MM.1S (cell line): ENCODE measurements around the gene CD99L2.

Experiments used
- DNase-seq: peaks from one replicate; pipeline ENCODE4 v3.0.0-alpha.2; 2015
- H2AFZ ChIP-seq: fragments of 300-600 bp; sonication (generic); 2 replicates; pipeline ENCODE4 v1.6.0; 2016; ENCODE audit warnings: antibody characterized with exemption, low read length
- H3F3A ChIP-seq: fragments of 300-600 bp; sonication (generic); 2 replicates; pipeline ENCODE4 v1.6.1; 2016; ENCODE audit warnings: mild to moderate bottlenecking, antibody characterized with exemption, low read length, moderate library complexity, mixed read lengths; ENCODE audit not compliant: insufficient read depth
- H3K27ac ChIP-seq: fragments of 300-600 bp; sonication (generic); 2 replicates; pipeline ENCODE4 v1.5.1; 2016; ENCODE audit warnings: mild to moderate bottlenecking, low read length
- H3K27me3 ChIP-seq: fragments of 300-600 bp; sonication (generic); replicated peaks from 2 replicates; pipeline ENCODE4 v1.6.0; 2016; ENCODE audit warnings: low read length; ENCODE audit not compliant: insufficient read depth
- H3K36me3 ChIP-seq: fragments of 300-600 bp; sonication (generic); replicated peaks from 2 replicates; pipeline ENCODE4 v1.6.1; 2016; ENCODE audit warnings: mild to moderate bottlenecking, low read length, mixed read lengths; ENCODE audit not compliant: insufficient read depth
- H3K4me1 ChIP-seq: fragments of 300-600 bp; sonication (generic); 2 replicates; pipeline ENCODE4 v1.6.1; 2016; ENCODE audit warnings: low read length, mixed read lengths
- H3K4me2 ChIP-seq: fragments of 300-600 bp; sonication (generic); 2 replicates; pipeline ENCODE4 v1.6.0; 2016; ENCODE audit warnings: low read depth, low read length
- H3K4me3 ChIP-seq: fragments of 300-600 bp; sonication (generic); 2 replicates; pipeline ENCODE4 v1.5.1; 2016; ENCODE audit warnings: low read length, mixed read lengths
- H3K79me2 ChIP-seq: fragments of 300-600 bp; sonication (generic); 2 replicates; pipeline ENCODE4 v1.6.1; 2016; ENCODE audit warnings: mixed run types, low read length, mixed read lengths
- H3K9ac ChIP-seq: fragments of 300-600 bp; sonication (generic); 2 replicates; pipeline ENCODE4 v1.6.1; 2016; ENCODE audit warnings: low read length, mixed read lengths
- H3K9me2 ChIP-seq: fragments of 300-600 bp; sonication (generic); replicated peaks from 2 replicates; pipeline ENCODE4 v1.6.1; 2016; ENCODE audit warnings: mild to moderate bottlenecking, low read length, mixed read lengths; ENCODE audit not compliant: insufficient read depth
- H3K9me3 ChIP-seq: fragments of 300-600 bp; sonication (generic); replicated peaks from 2 replicates; pipeline ENCODE4 v1.6.1; 2016; ENCODE audit warnings: mild to moderate bottlenecking, low read length, mixed read lengths; ENCODE audit not compliant: insufficient read depth
- H4K20me1 ChIP-seq: fragments of 300-600 bp; sonication (generic); 2 replicates; pipeline ENCODE4 v1.6.1; 2016; ENCODE audit warnings: mild to moderate bottlenecking, low read length, moderate library complexity, mixed read lengths; ENCODE audit not compliant: insufficient read depth
- EZH2 ChIP-seq: fragments of 300-600 bp; sonication (generic); optimal IDR thresholded peaks from 2 replicates; pipeline ENCODE3; 2017; ENCODE audit warnings: low read depth, mild to moderate bottlenecking, antibody characterized with exemption, low read length, mixed read lengths
- EZH2phosphoT487 ChIP-seq: fragments of 300-600 bp; sonication (generic); IDR thresholded peaks from 2 replicates; pipeline ENCODE4 v1.6.1; 2018; ENCODE audit warnings: antibody characterized with exemption, low read length
- TF ChIP-seq, protein P1 (sequence below): fragments of 300-600 bp; sonication (generic); IDR thresholded peaks from 2 replicates; pipeline ENCODE4 v1.5.1; 2016; ENCODE audit warnings: antibody characterized with exemption, low read length, mixed read lengths

CD99L2 gene

DNA sequence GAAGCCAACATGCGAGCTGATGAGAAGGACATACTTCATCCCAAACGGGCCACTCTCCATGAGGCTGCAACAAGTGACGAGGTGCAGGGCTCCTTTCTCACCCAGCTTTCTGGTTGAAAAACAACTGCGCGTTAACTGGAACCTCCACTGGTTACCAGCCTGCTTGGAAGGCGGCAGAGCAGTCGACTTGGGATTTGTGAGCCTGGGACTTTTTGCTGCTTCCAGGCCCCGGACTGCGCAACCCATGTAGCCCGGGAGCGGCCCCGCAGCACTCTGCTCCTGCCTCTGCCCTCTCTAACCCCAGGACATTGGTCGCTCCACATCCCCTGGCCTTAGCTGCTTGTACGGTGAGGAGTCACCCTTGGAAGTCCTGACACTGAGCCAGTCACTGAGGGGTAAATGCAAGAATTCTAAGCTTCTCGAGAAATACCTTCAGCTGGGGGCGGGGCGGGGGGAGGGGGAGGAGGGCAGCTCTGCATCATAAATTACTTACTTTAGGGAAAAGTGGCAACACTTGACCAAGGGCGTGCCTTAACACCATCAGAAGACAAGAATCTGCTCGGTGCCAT is 132.6 kb downstream of the CD99L2 start:
- no peaks in the 10 kb centered on the region for H3K9me2 ChIP-seq
- H3K4me3 ChIP-seq = no peak overlapping the region
- no peaks in the 10 kb centered on the region for H3K4me1 ChIP-seq
- H3K36me3 ChIP-seq = no peaks in the 10 kb centered on the region
- no peak overlapping the region for H3K9ac ChIP-seq
- no peaks in the 10 kb centered on the region for H4K20me1 ChIP-seq
- no peak for DNase-seq
- TF ChIP-seq, protein P1, sequence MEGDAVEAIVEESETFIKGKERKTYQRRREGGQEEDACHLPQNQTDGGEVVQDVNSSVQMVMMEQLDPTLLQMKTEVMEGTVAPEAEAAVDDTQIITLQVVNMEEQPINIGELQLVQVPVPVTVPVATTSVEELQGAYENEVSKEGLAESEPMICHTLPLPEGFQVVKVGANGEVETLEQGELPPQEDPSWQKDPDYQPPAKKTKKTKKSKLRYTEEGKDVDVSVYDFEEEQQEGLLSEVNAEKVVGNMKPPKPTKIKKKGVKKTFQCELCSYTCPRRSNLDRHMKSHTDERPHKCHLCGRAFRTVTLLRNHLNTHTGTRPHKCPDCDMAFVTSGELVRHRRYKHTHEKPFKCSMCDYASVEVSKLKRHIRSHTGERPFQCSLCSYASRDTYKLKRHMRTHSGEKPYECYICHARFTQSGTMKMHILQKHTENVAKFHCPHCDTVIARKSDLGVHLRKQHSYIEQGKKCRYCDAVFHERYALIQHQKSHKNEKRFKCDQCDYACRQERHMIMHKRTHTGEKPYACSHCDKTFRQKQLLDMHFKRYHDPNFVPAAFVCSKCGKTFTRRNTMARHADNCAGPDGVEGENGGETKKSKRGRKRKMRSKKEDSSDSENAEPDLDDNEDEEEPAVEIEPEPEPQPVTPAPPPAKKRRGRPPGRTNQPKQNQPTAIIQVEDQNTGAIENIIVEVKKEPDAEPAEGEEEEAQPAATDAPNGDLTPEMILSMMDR = no peak
- TF ChIP-seq EZH2 = no peak
- TF ChIP-seq EZH2phosphoT487 = no peak
- H3K27ac ChIP-seq = no peak overlapping the region
- H3K79me2 ChIP-seq = no peaks in the 10 kb centered on the region
- H3F3A ChIP-seq = no peaks in the 10 kb centered on the region
- no peaks in the 10 kb centered on the region for H3K9me3 ChIP-seq
- no peak overlapping the region for H2AFZ ChIP-seq
- H3K27me3 ChIP-seq = no peaks in the 10 kb centered on the region
- no peak overlapping the region for H3K4me2 ChIP-seq

DNA sequence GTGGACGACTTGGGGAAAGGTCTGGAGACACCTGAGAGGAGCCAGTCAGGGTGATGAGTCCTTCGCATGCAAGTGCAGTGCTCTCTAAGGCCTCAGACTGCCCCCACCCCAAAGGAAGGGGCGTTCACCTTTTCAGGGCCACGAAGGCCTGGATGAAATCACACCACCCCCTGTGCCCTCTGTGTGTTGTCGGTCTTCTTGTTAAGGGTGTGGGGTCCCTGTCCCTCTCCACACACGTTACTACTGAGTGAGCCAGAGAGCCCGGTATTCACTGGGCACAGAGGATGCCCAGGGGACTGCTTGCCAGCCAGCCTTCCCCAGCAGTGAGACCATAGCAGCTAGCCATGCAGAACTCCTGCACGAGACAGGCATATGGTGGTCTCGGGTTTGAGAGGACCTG is 133.2 kb downstream of the CD99L2 start:
- no peak for DNase-seq
- no peak for TF ChIP-seq EZH2
- TF ChIP-seq EZH2phosphoT487 = no peak
- TF ChIP-seq, protein P1 = no peak
- Histone ChIP-seq H3K27ac (no peak overlapping the region), H3K4me2 (no peak overlapping the region), H2AFZ (no peak overlapping the region), H3K27me3 (no peaks in the 10 kb centered on the region), H3K4me3 (no peak overlapping the region), H3K36me3 (no peaks in the 10 kb centered on the region), H3F3A (no peaks in the 10 kb centered on the region), H3K9me2 (no peaks in the 10 kb centered on the region), H4K20me1 (no peaks in the 10 kb centered on the region), H3K79me2 (no peaks in the 10 kb centered on the region), H3K9ac (no peak overlapping the region), H3K4me1 (no peaks in the 10 kb centered on the region), H3K9me3 (no peaks in the 10 kb centered on the region)

DNA sequence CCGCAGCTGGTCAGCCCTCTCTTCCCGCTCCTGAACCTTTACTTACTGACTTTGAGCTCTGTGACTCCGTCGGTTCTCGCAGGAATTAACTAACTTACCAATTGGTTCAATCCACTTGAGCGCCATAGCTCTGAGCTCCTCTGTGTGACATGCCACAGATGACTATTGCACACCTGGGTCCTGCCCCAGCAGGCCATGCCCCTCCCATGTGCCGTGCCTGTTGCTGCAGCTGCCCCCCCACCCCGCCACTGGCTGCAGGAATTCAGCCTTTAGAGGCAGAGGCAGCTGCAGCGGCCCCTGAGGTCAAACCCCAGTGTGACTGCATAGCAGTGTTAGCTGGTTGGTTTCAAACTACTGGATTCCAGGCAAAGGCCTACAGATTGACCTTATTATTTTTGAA is 134.7 kb downstream of the CD99L2 start:
- TF ChIP-seq EZH2phosphoT487 (no peak), EZH2 (no peak)
- TF ChIP-seq, protein P1 = no peak
- Histone ChIP-seq H3K9me2 (no peaks in the 10 kb centered on the region), H3F3A (no peaks in the 10 kb centered on the region), H3K4me3 (no peak overlapping the region), H2AFZ (no peak overlapping the region), H3K79me2 (no peaks in the 10 kb centered on the region), H3K4me1 (no peaks in the 10 kb centered on the region), H3K27me3 (no peaks in the 10 kb centered on the region), H3K9ac (no peak overlapping the region), H3K36me3 (no peaks in the 10 kb centered on the region), H3K9me3 (no peaks in the 10 kb centered on the region), H4K20me1 (no peaks in the 10 kb centered on the region), H3K27ac (no peak overlapping the region), H3K4me2 (no peak overlapping the region)
- no peak for DNase-seq
